GM23338 (cell line): ENCODE results near the gene ATF4. TPM values are rescaled to one million over a fixed set of nuclear protein-coding genes. Genes with fewer than 3 reads are reported as not detected.
"Not testable (repeated sequence)": the region's sequence is repeated elsewhere in the genome, so short reads cannot be mapped to it uniquely, and the experiment has no call there.

Source experiments
- ATAC-seq: fragments of 200-7000 bp; cut with Tn5 transposase; 3 replicates; pipeline ENCODE4 v1.9.1; 2020
- DNase-seq: peaks from one replicate; pipeline ENCODE4 v3.0.0-alpha.2; 2015; ENCODE audit warnings: low spot score
- H2AFZ ChIP-seq: fragments of 200-600 bp; sonication (generic); 2 replicates; pipeline ENCODE4 v1.8.0; 2016; ENCODE audit warnings: antibody characterized with exemption, mild to moderate bottlenecking, moderate library complexity
- H3F3A ChIP-seq: fragments of 200-600 bp; sonication (generic); replicated peaks from 2 replicates; pipeline ENCODE4 v1.8.0; 2017; ENCODE audit warnings: antibody characterized with exemption, mixed run types, low read depth
- H3K27ac ChIP-seq: fragments of 200-600 bp; sonication (generic); 2 replicates; pipeline ENCODE4 v1.6.1; 2016; ENCODE audit warnings: low read depth
- H3K27me3 ChIP-seq: fragments of 200-600 bp; sonication (generic); 2 replicates; pipeline ENCODE4 v1.8.0; 2016; ENCODE audit warnings: mild to moderate bottlenecking, mixed run types, moderate library complexity; ENCODE audit not compliant: insufficient read depth
- H3K36me3 ChIP-seq: fragments of 200-600 bp; sonication (generic); 2 replicates; pipeline ENCODE4 v1.8.0; 2016; ENCODE audit warnings: mild to moderate bottlenecking; ENCODE audit not compliant: insufficient read depth
- H3K4me1 ChIP-seq: fragments of 200-600 bp; sonication (generic); 2 replicates; pipeline ENCODE4 v1.8.0; 2016; ENCODE audit warnings: mild to moderate bottlenecking, moderate library complexity; ENCODE audit not compliant: insufficient read depth
- H3K4me2 ChIP-seq: fragments of 200-600 bp; sonication (generic); 2 replicates; pipeline ENCODE4 v1.7.1; 2017; ENCODE audit warnings: mixed run types
- H3K4me3 ChIP-seq: fragments of 200-600 bp; sonication (generic); 2 replicates; pipeline ENCODE4 v1.6.1; 2016; ENCODE audit warnings: mixed run types
- H3K79me2 ChIP-seq: fragments of 200-600 bp; sonication (generic); replicated peaks from 2 replicates; pipeline ENCODE4 v1.8.0; 2017; ENCODE audit warnings: mild to moderate bottlenecking; ENCODE audit not compliant: insufficient read depth
- H3K9me2 ChIP-seq: fragments of 200-600 bp; sonication (generic); 2 replicates; pipeline ENCODE4 v1.8.0; 2017; ENCODE audit not compliant: insufficient read depth
- H4K20me1 ChIP-seq: fragments of 200-600 bp; sonication (generic); replicated peaks from 2 replicates; pipeline ENCODE4 v1.8.0; 2017; ENCODE audit warnings: mild to moderate bottlenecking; ENCODE audit not compliant: insufficient read depth
- H3K27ac Mint-ChIP-seq: 2 replicates; pipeline ENCODE4 v1.8.0; 2020; ENCODE audit warnings: inconsistent platforms, mild to moderate bottlenecking, moderate library complexity, mixed read lengths
- H3K27me3 Mint-ChIP-seq: 3 replicates; pipeline ENCODE4 v1.8.0; 2022; ENCODE audit warnings: low read depth, mild to moderate bottlenecking, moderate library complexity, mixed read lengths, inconsistent platforms; ENCODE audit not compliant: insufficient read depth, poor library complexity
- H3K36me3 Mint-ChIP-seq: 3 replicates; pipeline ENCODE4 v1.8.0; 2021; ENCODE audit warnings: low read depth, mild to moderate bottlenecking, inconsistent platforms, moderate library complexity, mixed read lengths
- H3K4me1 Mint-ChIP-seq: 3 replicates; pipeline ENCODE4 v1.8.0; 2020; ENCODE audit warnings: mild to moderate bottlenecking, inconsistent platforms, mixed read lengths
- H3K4me3 Mint-ChIP-seq: 3 replicates; pipeline ENCODE4 v1.8.0; 2021; ENCODE audit warnings: moderate library complexity, mild to moderate bottlenecking, inconsistent platforms, mixed read lengths
- H3K9me3 Mint-ChIP-seq: 3 replicates; pipeline ENCODE4 v1.8.0; 2020; ENCODE audit warnings: moderate library complexity, mild to moderate bottlenecking, inconsistent platforms, mixed read lengths
- EZH2phosphoT487 ChIP-seq: fragments of 200-600 bp; sonication (generic); IDR thresholded peaks from one replicate; pipeline ENCODE4 v1.8.1; 2018; ENCODE audit warnings: antibody characterized with exemption; ENCODE audit not compliant: unreplicated experiment
- JUNB ChIP-seq: IDR thresholded peaks from one replicate; pipeline ENCODE4 v1.6.1; 2016; ENCODE audit warnings: antibody characterized with exemption; ENCODE audit not compliant: unreplicated experiment
- POLR2AphosphoS5 ChIP-seq: IDR thresholded peaks from 2 replicates; pipeline ENCODE4 v1.6.1; 2016; ENCODE audit warnings: antibody characterized with exemption, low read depth
- ZNF114 ChIP-seq: fragments of 250-450 bp; sonication (Bioruptor Pico); IDR thresholded peaks from 2 replicates; pipeline ENCODE4 v1.5.0; 2020; ENCODE audit warnings: mild to moderate bottlenecking, moderate library complexity
- polyA plus RNA-seq: library from polyadenylated mRNA; unstranded; fragments of >200 nt; fragmentation: Nextera tagmentation; extraction: Ambion mirVana; gene quantifications from 2 replicates; pipeline ENCODE4 v1.2.1, GENCODE V29; 2016
- total RNA-seq: library from RNA; depleted of rRNA; stranded (reverse); fragments of >200 nt; shearing (Covaris generic); gene quantifications from 2 replicates; pipeline ENCODE4 v1.2.3, GENCODE V29; 2014
- TF ChIP-seq, protein P1 (sequence below): fragments of 250-450 bp; sonication (Bioruptor Pico); IDR thresholded peaks from 2 replicates; pipeline ENCODE4 v1.5.0; 2020; ENCODE audit warnings: mild to moderate bottlenecking, moderate library complexity

The ATF4 gene
- total and polyA plus RNA-seq, 2 experiments from 2014 or later = 446 to 553 TPM

DNA sequence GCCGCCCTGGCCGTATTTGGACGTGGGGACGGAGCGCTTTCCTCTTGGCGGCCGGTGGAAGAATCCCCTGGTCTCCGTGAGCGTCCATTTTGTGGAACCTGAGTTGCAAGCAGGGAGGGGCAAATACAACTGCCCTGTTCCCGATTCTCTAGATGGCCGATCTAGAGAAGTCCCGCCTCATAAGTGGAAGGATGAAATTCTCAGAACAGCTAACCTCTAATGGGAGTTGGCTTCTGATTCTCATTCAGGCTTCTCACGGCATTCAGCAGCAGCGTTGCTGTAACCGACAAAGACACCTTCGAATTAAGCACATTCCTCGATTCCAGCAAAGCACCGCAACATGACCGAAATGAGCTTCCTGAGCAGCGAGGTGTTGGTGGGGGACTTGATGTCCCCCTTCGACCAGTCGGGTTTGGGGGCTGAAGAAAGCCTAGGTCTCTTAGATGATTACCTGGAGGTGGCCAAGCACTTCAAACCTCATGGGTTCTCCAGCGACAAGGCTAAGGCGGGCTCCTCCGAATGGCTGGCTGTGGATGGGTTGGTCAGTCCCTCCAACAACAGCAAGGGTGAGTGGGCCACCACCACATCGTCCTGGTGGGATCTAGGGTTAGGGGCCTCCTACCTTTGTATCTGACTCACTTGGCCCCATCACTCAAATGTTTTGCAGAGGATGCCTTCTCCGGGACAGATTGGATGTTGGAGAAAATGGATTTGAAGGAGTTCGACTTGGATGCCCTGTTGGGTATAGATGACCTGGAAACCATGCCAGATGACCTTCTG lies 934 bp downstream of the ATF4 start:
- Histone ChIP-seq H3K4me3 (peak overlapping the region; percentile 97), H3K27ac (peak overlapping the region; percentile 100), H3F3A (peaks cover 54% of the 10 kb centered on the region), H3K4me2 (peak overlapping the region; percentile 96), H3K4me1 (peaks cover 26% of the 10 kb centered on the region), H4K20me1 (peaks cover 44% of the 10 kb centered on the region), H3K36me3 (peaks cover 26% of the 10 kb centered on the region), H3K79me2 (peaks cover 27% of the 10 kb centered on the region)
- peaks cover 51% of the 10 kb centered on the region for H3K27me3 Mint-ChIP-seq
- H3K9me2 ChIP-seq, H3K27me3 ChIP-seq, H2AFZ ChIP-seq, ATAC-seq: not testable (repeated sequence)
- peaks cover 38% of the 10 kb centered on the region for H3K4me1 Mint-ChIP-seq
- H3K9me3 Mint-ChIP-seq = peaks cover 11% of the 10 kb centered on the region; the same call in 2 of the 3 replicates
- H3K4me3 Mint-ChIP-seq = peak overlapping the region; percentile 92
- DNase-seq = peak; percentile 76
- H3K27ac Mint-ChIP-seq = peak overlapping the region; percentile 100
- H3K36me3 Mint-ChIP-seq = peaks cover 73% of the 10 kb centered on the region

- not testable (repeated sequence) for H3K9me2 ChIP-seq, ATAC-seq, DNase-seq, H2AFZ ChIP-seq, H3K27me3 ChIP-seq
- peaks cover 49% of the 10 kb centered on the region for H3K27me3 Mint-ChIP-seq
- Histone ChIP-seq H3K4me2 (peak overlapping the region; percentile 96), H3F3A (peaks cover 60% of the 10 kb centered on the region), H4K20me1 (peaks cover 37% of the 10 kb centered on the region), H3K36me3 (peaks cover 21% of the 10 kb centered on the region), H3K4me3 (peak overlapping the region; percentile 97), H3K4me1 (peaks cover 26% of the 10 kb centered on the region), H3K79me2 (peaks cover 27% of the 10 kb centered on the region), H3K27ac (peak overlapping the region; percentile 100; the same call in 1 of the 2 replicates)
- H3K27ac Mint-ChIP-seq = peak overlapping the region; percentile 100
- peaks cover 67% of the 10 kb centered on the region for H3K36me3 Mint-ChIP-seq
- peak; percentile 43; the same call in 1 of the 2 replicates for TF ChIP-seq POLR2AphosphoS5
- H3K4me1 Mint-ChIP-seq = peaks cover 38% of the 10 kb centered on the region
- H3K9me3 Mint-ChIP-seq = peaks cover 11% of the 10 kb centered on the region; the same call in 2 of the 3 replicates
- peak overlapping the region; percentile 92 for H3K4me3 Mint-ChIP-seq
Observed at GRCh38 chr22:39522091-39522490, 1.7 kb downstream of the ATF4 start.

- Histone ChIP-seq H3K9me2 (no peaks in the 10 kb centered on the region), H3K27ac (peak overlapping the region; percentile 100), H3F3A (peaks cover 61% of the 10 kb centered on the region), H2AFZ (no peak overlapping the region), H3K27me3 (no peaks in the 10 kb centered on the region), H3K36me3 (peaks cover 21% of the 10 kb centered on the region), H3K4me2 (peak overlapping the region; percentile 96), H4K20me1 (peaks cover 30% of the 10 kb centered on the region), H3K4me3 (peak overlapping the region; percentile 97), H3K4me1 (peaks cover 28% of the 10 kb centered on the region), H3K79me2 (peaks cover 27% of the 10 kb centered on the region)
- peaks cover 11% of the 10 kb centered on the region; the same call in 2 of the 3 replicates for H3K9me3 Mint-ChIP-seq
- H3K27ac Mint-ChIP-seq = no peak overlapping the region; the same call in 1 of the 2 replicates
- peaks cover 49% of the 10 kb centered on the region for H3K27me3 Mint-ChIP-seq
- no peak for ATAC-seq
- peak overlapping the region; percentile 92 for H3K4me3 Mint-ChIP-seq
- H3K4me1 Mint-ChIP-seq = peaks cover 41% of the 10 kb centered on the region
- H3K36me3 Mint-ChIP-seq = peaks cover 63% of the 10 kb centered on the region
- no peak for DNase-seq
- TF ChIP-seq JUNB = no peak
- no peak; the same call in 1 of the 2 replicates for TF ChIP-seq POLR2AphosphoS5
- TF ChIP-seq, protein P1, sequence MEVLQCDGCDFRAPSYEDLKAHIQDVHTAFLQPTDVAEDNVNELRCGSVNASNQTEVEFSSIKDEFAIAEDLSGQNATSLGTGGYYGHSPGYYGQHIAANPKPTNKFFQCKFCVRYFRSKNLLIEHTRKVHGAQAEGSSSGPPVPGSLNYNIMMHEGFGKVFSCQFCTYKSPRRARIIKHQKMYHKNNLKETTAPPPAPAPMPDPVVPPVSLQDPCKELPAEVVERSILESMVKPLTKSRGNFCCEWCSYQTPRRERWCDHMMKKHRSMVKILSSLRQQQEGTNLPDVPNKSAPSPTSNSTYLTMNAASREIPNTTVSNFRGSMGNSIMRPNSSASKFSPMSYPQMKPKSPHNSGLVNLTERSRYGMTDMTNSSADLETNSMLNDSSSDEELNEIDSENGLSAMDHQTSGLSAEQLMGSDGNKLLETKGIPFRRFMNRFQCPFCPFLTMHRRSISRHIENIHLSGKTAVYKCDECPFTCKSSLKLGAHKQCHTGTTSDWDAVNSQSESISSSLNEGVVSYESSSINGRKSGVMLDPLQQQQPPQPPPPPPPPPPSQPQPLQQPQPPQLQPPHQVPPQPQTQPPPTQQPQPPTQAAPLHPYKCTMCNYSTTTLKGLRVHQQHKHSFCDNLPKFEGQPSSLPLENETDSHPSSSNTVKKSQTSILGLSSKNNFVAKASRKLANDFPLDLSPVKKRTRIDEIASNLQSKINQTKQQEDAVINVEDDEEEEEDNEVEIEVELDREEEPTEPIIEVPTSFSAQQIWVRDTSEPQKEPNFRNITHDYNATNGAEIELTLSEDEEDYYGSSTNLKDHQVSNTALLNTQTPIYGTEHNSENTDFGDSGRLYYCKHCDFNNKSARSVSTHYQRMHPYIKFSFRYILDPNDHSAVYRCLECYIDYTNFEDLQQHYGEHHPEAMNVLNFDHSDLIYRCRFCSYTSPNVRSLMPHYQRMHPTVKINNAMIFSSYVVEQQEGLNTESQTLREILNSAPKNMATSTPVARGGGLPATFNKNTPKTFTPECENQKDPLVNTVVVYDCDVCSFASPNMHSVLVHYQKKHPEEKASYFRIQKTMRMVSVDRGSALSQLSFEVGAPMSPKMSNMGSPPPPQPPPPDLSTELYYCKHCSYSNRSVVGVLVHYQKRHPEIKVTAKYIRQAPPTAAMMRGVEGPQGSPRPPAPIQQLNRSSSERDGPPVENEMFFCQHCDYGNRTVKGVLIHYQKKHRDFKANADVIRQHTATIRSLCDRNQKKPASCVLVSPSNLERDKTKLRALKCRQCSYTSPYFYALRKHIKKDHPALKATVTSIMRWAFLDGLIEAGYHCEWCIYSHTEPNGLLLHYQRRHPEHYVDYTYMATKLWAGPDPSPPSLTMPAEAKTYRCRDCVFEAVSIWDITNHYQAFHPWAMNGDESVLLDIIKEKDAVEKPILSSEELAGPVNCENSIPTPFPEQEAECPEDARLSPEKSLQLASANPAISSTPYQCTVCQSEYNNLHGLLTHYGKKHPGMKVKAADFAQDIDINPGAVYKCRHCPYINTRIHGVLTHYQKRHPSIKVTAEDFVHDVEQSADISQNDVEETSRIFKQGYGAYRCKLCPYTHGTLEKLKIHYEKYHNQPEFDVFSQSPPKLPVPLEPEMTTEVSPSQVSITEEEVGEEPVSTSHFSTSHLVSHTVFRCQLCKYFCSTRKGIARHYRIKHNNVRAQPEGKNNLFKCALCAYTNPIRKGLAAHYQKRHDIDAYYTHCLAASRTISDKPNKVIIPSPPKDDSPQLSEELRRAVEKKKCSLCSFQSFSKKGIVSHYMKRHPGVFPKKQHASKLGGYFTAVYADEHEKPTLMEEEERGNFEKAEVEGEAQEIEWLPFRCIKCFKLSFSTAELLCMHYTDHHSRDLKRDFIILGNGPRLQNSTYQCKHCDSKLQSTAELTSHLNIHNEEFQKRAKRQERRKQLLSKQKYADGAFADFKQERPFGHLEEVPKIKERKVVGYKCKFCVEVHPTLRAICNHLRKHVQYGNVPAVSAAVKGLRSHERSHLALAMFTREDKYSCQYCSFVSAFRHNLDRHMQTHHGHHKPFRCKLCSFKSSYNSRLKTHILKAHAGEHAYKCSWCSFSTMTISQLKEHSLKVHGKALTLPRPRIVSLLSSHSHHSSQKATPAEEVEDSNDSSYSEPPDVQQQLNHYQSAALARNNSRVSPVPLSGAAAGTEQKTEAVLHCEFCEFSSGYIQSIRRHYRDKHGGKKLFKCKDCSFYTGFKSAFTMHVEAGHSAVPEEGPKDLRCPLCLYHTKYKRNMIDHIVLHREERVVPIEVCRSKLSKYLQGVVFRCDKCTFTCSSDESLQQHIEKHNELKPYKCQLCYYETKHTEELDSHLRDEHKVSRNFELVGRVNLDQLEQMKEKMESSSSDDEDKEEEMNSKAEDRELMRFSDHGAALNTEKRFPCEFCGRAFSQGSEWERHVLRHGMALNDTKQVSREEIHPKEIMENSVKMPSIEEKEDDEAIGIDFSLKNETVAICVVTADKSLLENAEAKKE = no peak
- no peak for TF ChIP-seq EZH2phosphoT487
- TF ChIP-seq ZNF114 = no peak
Observed at GRCh38 chr22:39522567-39523300, 2.4 kb downstream of the ATF4 start.
